ENCODE data around the gene LRG1. TPM values are rescaled to one million over a fixed set of nuclear protein-coding genes. Genes with fewer than 3 reads are reported as not detected.

Gene LRG1
- total RNA-seq, 2 donors from 2014 or later: 0.41 to 13.5 TPM

GRCh38 chr19:4553092-4553695, 13.4 kb upstream of the LRG1 start:
- H3K9me3 ChIP-seq: no peaks in the 10 kb centered on the region

DNA sequence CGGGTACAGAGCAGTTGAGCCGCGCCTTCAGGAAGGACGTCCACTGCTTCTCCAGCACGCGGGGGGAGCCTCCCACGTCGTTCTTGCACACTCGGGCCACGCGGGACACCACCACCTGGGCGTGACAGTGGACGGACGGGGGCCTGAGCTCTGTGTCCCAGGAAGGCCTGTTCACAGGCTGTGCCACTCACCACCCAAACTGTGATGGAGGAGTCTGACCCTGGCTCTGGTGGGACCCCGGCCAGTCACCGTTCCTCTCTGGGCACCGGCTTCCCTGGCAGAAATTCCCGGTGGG, 12.6 kb upstream of the LRG1 start:
- no peaks in the 10 kb centered on the region for H3K27me3 ChIP-seq (replicated peaks; ENCODE audit: insufficient read depth)
- no peak overlapping the region for H3K27ac ChIP-seq
- no peaks in the 10 kb centered on the region for H3K4me1 ChIP-seq (ENCODE audit: control insufficient read depth in 1 of 2, low read depth in 2 of 2)
- no peaks in the 10 kb centered on the region for H3K36me3 ChIP-seq
- no peak overlapping the region for H3K4me3 ChIP-seq
- no peak for TF ChIP-seq CTCF (IDR thresholded peaks at IDR 0.05)
- DNase-seq (ENCODE audit: low spot score) (no peak), ATAC-seq (ENCODE audit: insufficient number of reproducible peaks, low FRiP score, low read depth) (no peak)
- H3K9me3 ChIP-seq: no peaks in the 10 kb centered on the region

More at GRCh38 chr19:4553092-4553695, 13.4 kb upstream of the LRG1 start:
- ATAC-seq (ENCODE audit: insufficient number of reproducible peaks, low FRiP score, low read depth) (no peak), DNase-seq (ENCODE audit: low spot score) (no peak)
- no peaks in the 10 kb centered on the region for H3K4me1 ChIP-seq (ENCODE audit: control insufficient read depth in 1 of 2, low read depth in 2 of 2)
- no peaks in the 10 kb centered on the region for H3K36me3 ChIP-seq
- no peak overlapping the region for H3K4me3 ChIP-seq
- no peaks in the 10 kb centered on the region for H3K27me3 ChIP-seq (replicated peaks; ENCODE audit: insufficient read depth)
- no peak overlapping the region for H3K27ac ChIP-seq
- no peak for TF ChIP-seq CTCF (IDR thresholded peaks at IDR 0.05)

DNA sequence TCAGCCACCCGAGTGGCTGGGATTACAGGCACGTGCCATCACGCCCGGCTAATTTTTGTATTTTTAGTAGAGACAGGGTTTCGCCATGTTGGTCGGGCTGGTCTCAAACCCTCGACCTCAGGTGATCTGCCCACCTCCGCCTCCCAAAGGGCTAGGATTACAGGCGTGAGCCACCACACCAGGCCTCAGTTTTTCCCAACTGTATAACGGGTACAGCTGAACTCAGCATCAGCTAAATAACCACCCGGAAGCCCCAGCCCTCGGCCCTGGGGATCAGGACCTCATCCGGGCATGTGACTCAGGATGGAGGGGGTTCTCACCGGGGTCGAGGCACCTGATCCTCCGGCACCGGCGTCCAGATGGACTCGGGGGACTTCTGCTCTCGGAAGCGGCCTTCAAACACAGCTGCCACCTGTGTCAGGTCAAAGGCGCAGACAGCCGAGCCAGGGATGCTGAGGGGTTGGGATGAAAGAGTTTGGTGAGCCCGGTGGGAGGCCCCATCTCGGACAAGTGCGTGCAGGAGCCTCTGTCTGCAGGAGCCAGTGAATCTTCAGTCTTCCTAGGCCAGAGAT, 10.7 kb upstream of the LRG1 start:
- DNase-seq (ENCODE audit: low spot score): no peak
- Histone ChIP-seq H3K27me3 (replicated peaks; ENCODE audit: insufficient read depth) (no peaks in the 10 kb centered on the region), H3K27ac (no peak overlapping the region), H3K4me1 (ENCODE audit: control insufficient read depth in 1 of 2, low read depth in 2 of 2) (no peaks in the 10 kb centered on the region), H3K4me3 (no peak overlapping the region), H3K36me3 (no peaks in the 10 kb centered on the region), H3K9me3 (no peaks in the 10 kb centered on the region)
- no peak for ATAC-seq (ENCODE audit: insufficient number of reproducible peaks, low FRiP score, low read depth)
- TF ChIP-seq CTCF (IDR thresholded peaks at IDR 0.05): no peak

DNA sequence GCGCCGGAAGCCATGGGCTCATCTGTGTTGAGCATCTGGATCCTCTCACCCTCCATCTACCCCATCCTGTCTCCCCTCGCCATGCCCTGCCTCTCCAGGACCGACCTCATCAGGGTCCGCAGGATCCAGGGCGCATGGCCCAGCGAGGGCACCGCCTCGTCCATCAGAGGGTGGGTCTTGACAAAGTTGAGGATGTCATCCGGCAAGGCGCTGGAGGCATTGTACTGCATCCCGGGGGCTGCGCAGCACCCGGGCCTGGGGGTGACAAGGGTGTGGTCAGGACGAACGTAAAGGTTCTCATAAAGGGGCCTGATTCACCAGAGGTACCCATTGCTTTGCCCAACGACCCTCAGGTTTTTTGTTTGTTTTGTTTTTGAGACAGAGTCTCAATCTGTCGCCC, 10.2 kb upstream of the LRG1 start:
- no peak for TF ChIP-seq CTCF (IDR thresholded peaks at IDR 0.05)
- no peak for ATAC-seq (ENCODE audit: insufficient number of reproducible peaks, low FRiP score, low read depth)
- H3K4me3 ChIP-seq: no peak overlapping the region
- DNase-seq (ENCODE audit: low spot score): no peak
- no peaks in the 10 kb centered on the region for H3K4me1 ChIP-seq (ENCODE audit: control insufficient read depth in 1 of 2, low read depth in 2 of 2)
- no peak overlapping the region for H3K27ac ChIP-seq
- no peaks in the 10 kb centered on the region for H3K36me3 ChIP-seq
- H3K9me3 ChIP-seq: no peaks in the 10 kb centered on the region
- H3K27me3 ChIP-seq (replicated peaks; ENCODE audit: insufficient read depth): no peaks in the 10 kb centered on the region

GRCh38 chr19:4548238-4548584, 8.4 kb upstream of the LRG1 start:
- no peaks in the 10 kb centered on the region for H3K9me3 ChIP-seq
- H3K27ac ChIP-seq: no peak overlapping the region
- no peaks in the 10 kb centered on the region for H3K27me3 ChIP-seq (replicated peaks; ENCODE audit: insufficient read depth)
- H3K4me1 ChIP-seq (ENCODE audit: control insufficient read depth in 1 of 2, low read depth in 2 of 2): no peaks in the 10 kb centered on the region
- DNase-seq (ENCODE audit: low spot score) (no peak), ATAC-seq (ENCODE audit: insufficient number of reproducible peaks, low FRiP score, low read depth) (no peak)
- no peak overlapping the region for H3K4me3 ChIP-seq
- no peak for TF ChIP-seq CTCF (IDR thresholded peaks at IDR 0.05)
- no peaks in the 10 kb centered on the region for H3K36me3 ChIP-seq
